Spleen (tissue), 11 donors: Measurements from ENCODE around the gene ATP6V1G2. TPM values are rescaled to one million over a fixed set of nuclear protein-coding genes. Genes with fewer than 3 reads are reported as not detected.

ENCODE experiments used
- DNase-seq: peaks from one replicate; pipeline ENCODE4 v3.0.0-alpha.2; 2020
- H3K27ac ChIP-seq, 8 donors: fragments of 200-600 bp; sonication (generic) in 7 of 8; 1 replicate in 4 of 8; 2 replicates in 4 of 8; pipeline versions ENCODE4 v1.5.0 to v1.8.0; 2016 to 2021; ENCODE audit warnings: inconsistent platforms in 4 of 8, mild to moderate bottlenecking in 4 of 8, moderate library complexity in 1 of 8
- H3K27me3 ChIP-seq, 7 donors: fragments of 200-600 bp; sonication (generic) in 6 of 7; replicated peaks in 1 of 7; 1 replicate in 4 of 7; 2 replicates in 3 of 7; pipeline versions ENCODE4 v1.5.0 to v1.8.0; 2016 to 2021; ENCODE audit warnings: inconsistent platforms in 3 of 7, mild to moderate bottlenecking in 1 of 7
- H3K36me3 ChIP-seq, 6 donors: fragments of 200-600 bp; sonication (generic) in 5 of 6; 1 replicate in 4 of 6; 2 replicates in 2 of 6; pipeline versions ENCODE4 v1.5.0 to v1.8.0; 2016 to 2021; ENCODE audit warnings: inconsistent platforms in 2 of 6
- H3K4me1 ChIP-seq, 6 donors: fragments of 200-600 bp; sonication (generic) in 5 of 6; 1 replicate in 3 of 6; 2 replicates in 3 of 6; pipeline versions ENCODE4 v1.5.0 to v1.8.0; 2016 to 2021; ENCODE audit warnings: inconsistent platforms in 3 of 6
- H3K4me3 ChIP-seq, 8 donors: fragments of 200-600 bp; sonication (generic) in 7 of 8; 1 replicate in 4 of 8; 2 replicates in 4 of 8; pipeline versions ENCODE4 v1.5.0 to v1.8.0; 2016 to 2021; ENCODE audit warnings: inconsistent platforms in 4 of 8, mild to moderate bottlenecking in 4 of 8, moderate library complexity in 2 of 8
- H3K9me3 ChIP-seq, 8 donors: fragments of 200-600 bp; sonication (generic) in 7 of 8; 1 replicate in 4 of 8; 2 replicates in 4 of 8; pipeline versions ENCODE4 v1.5.0 to v1.8.0; 2016 to 2021; ENCODE audit warnings: inconsistent platforms in 4 of 8
- POLR2A ChIP-seq, 3 donors: fragments of 450-650 bp; IDR thresholded peaks; one replicate each; pipeline ENCODE4 v1.5.1; 2017; ENCODE audit warnings: antibody characterized with exemption in 3 of 3, mild to moderate bottlenecking in 1 of 3
- POLR2AphosphoS5 ChIP-seq, 3 donors: sonication (generic); formaldehyde crosslinking; IDR thresholded peaks; one replicate each; pipeline ENCODE4 v1.5.1; 2017; ENCODE audit warnings: antibody characterized with exemption in 3 of 3
- WGBS, 5 donors: extraction: QIAGEN DNeasy Blood & Tissue Kit in 3 of 5; methylation state at CpG; one replicate each; pipeline versions ENCODE4 v1.1.5 to v1.1.7; 2013 to 2018; 5-methylcytosine and 5-hydroxymethylcytosine counted together
- intact Hi-C: fragments of 100-400 bp; cut with DNase I; formaldehyde crosslinking; loops from one replicate; pipeline ENCODE4 v1.15.0; 2023; ENCODE audit warnings: low total_unique reads
- polyA plus RNA-seq, 3 donors: library from polyadenylated mRNA; stranded (reverse); fragments of 200-250 nt; gene quantifications; one replicate each; pipeline ENCODE4 v1.2.1, GENCODE V29; 2013
- total RNA-seq, 7 donors: library from RNA; depleted of rRNA in 3 of 7; stranded (reverse); fragments of >200 nt in 3 of 7; fragmentation: NEBNext Ultra II Directional in 4 of 7; extraction: Animal tissue kit (Norgen Biotek cat#: 25700) in 4 of 7; gene quantifications; one replicate each; pipeline versions ENCODE4 v1.1.0 to v1.2.1, GENCODE V29; 2016 to 2021
- TF ChIP-seq, protein P1 (sequence below), 11 experiments: fragments of 200-600 bp in 7 of 11; fragments of 450-650 bp in 4 of 11; sonication (generic) in 4 of 11; IDR thresholded peaks in 8 of 11; conservative IDR thresholded peaks in 3 of 11; 1 replicate in 7 of 11; 2 replicates in 4 of 11; pipeline versions ENCODE4 v1.4.0 to v1.8.0; 2016 to 2021; ENCODE audit warnings: antibody characterized with exemption in 11 of 11, inconsistent platforms in 4 of 11, mild to moderate bottlenecking in 1 of 11
- donor health status: healthy with polysubstance abuse.
- donor health status: DM: no; HTN: no; CAD: no; lungs with moderate emphysema.
- donor health status: DM: no; HTN: no; CAD: no.
- donor health status: Bipolar disorder and iron deficiency.
- donor health status: healthy.
- donor health status: DM: no; HTN: no; CAD: no.
- donor health status: DM: yes; HTN: yes; CAD: no.

Gene ATP6V1G2
- total and polyA plus RNA-seq, 10 donors, result 1.9 to 3.7 (median 2.6) TPM

- H3K4me3 ChIP-seq, result peak overlapping the region in 7 of 8 donors; percentile 58 to 97 (median 65)
- H3K4me1 ChIP-seq, result peaks cover 40 to 94% (median 85%) of the 10 kb centered on the region in 6 donors
- peak; percentile 30 for DNase-seq
- H3K9me3 ChIP-seq, result no peaks in the 10 kb centered on the region
- intact Hi-C loops, result no loop called here
- H3K27me3 ChIP-seq, result no peaks in the 10 kb centered on the region
- 75 to 86% (median 84%) methylated on average over 3 of the region's 3 CpGs for WGBS, 5 donors
- H3K36me3 ChIP-seq, result peaks cover 0 to 22% (median 1%) of the 10 kb centered on the region in 6 donors
- TF ChIP-seq POLR2AphosphoS5 (IDR thresholded peaks at IDR 0.05), result no peak
- TF ChIP-seq, protein P1, sequence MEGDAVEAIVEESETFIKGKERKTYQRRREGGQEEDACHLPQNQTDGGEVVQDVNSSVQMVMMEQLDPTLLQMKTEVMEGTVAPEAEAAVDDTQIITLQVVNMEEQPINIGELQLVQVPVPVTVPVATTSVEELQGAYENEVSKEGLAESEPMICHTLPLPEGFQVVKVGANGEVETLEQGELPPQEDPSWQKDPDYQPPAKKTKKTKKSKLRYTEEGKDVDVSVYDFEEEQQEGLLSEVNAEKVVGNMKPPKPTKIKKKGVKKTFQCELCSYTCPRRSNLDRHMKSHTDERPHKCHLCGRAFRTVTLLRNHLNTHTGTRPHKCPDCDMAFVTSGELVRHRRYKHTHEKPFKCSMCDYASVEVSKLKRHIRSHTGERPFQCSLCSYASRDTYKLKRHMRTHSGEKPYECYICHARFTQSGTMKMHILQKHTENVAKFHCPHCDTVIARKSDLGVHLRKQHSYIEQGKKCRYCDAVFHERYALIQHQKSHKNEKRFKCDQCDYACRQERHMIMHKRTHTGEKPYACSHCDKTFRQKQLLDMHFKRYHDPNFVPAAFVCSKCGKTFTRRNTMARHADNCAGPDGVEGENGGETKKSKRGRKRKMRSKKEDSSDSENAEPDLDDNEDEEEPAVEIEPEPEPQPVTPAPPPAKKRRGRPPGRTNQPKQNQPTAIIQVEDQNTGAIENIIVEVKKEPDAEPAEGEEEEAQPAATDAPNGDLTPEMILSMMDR (IDR thresholded peaks at IDR 0.05 in 8 of 11, conservative IDR thresholded peaks at IDR 0.05 in 3 of 11), result no peak
- no peak for TF ChIP-seq POLR2A (IDR thresholded peaks at IDR 0.05)
- peak overlapping the region in 7 of 8 donors; percentile 36 to 98 (median 91) for H3K27ac ChIP-seq
Observed at GRCh38 chr6:31577579-31577966, 31.2 kb upstream of the ATP6V1G2 start.

GRCh38 chr6:31576897-31577578, 30.6 kb upstream of the ATP6V1G2 start:
- Histone ChIP-seq H3K27ac (peak overlapping the region in 7 of 8 donors; percentile 36 to 98 (median 91)), H3K4me3 (peak overlapping the region; percentile 58 to 97 (median 64)), H3K36me3 (peaks cover 0 to 22% (median 1%) of the 10 kb centered on the region in 6 donors), H3K4me1 (peaks cover 35 to 94% (median 80%) of the 10 kb centered on the region in 6 donors), H3K27me3 (no peaks in the 10 kb centered on the region), H3K9me3 (no peaks in the 10 kb centered on the region)
- peak; percentile 61 to 80 (median 72) for TF ChIP-seq POLR2AphosphoS5 (IDR thresholded peaks at IDR 0.05)
- no peak for TF ChIP-seq POLR2A (IDR thresholded peaks at IDR 0.05)
- TF ChIP-seq, protein P1 (IDR thresholded peaks at IDR 0.05 in 8 of 11, conservative IDR thresholded peaks at IDR 0.05 in 3 of 11), result no peak
- DNase-seq, result peak; percentile 88
- 67 to 79% (median 70%) methylated on average over 19 of the region's 19 CpGs for WGBS, 5 donors
- intact Hi-C loops, result no loop called here

DNA sequence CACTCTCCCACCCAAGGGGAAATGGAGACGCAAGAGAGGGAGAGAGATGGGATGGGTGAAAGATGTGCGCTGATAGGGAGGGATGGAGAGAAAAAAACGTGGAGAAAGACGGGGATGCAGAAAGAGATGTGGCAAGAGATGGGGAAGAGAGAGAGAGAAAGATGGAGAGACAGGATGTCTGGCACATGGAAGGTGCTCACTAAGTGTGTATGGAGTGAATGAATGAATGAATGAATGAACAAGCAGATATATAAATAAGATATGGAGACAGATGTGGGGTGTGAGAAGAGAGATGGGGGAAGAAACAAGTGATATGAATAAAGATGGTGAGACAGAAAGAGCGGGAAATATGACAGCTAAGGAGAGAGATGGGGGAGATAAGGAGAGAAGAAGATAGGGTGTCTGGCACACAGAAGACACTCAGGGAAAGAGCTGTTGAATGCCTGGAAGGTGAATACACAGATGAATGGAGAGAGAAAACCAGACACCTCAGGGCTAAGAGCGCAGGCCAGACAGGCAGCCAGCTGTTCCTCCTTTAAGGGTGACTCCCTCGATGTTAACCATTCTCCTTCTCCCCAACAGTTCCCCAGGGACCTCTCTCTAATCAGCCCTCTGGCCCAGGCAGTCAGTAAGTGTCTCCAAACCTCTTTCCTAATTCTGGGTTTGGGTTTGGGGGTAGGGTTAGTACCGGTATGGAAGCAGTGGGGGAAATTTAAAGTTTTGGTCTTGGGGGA, 29.7 kb upstream of the ATP6V1G2 start:
- TF ChIP-seq POLR2AphosphoS5 (IDR thresholded peaks at IDR 0.05) (no peak), POLR2A (IDR thresholded peaks at IDR 0.05) (no peak)
- TF ChIP-seq, protein P1 (IDR thresholded peaks at IDR 0.05 in 8 of 11, conservative IDR thresholded peaks at IDR 0.05 in 3 of 11), result no peak
- DNase-seq, result no peak
- no peaks in the 10 kb centered on the region for H3K27me3 ChIP-seq
- WGBS, 5 donors, result 40 to 56% (median 52%) methylated on average over 8 of the region's 8 CpGs
- peaks cover 0 to 22% (median 1%) of the 10 kb centered on the region in 6 donors for H3K36me3 ChIP-seq
- no peaks in the 10 kb centered on the region for H3K9me3 ChIP-seq
- intact Hi-C loops, result no loop called here
- H3K4me3 ChIP-seq, result peak overlapping the region; percentile 58 to 97 (median 64)
- peaks cover 35 to 97% (median 84%) of the 10 kb centered on the region in 6 donors for H3K4me1 ChIP-seq
- peak overlapping the region; percentile 75 to 98 (median 86) for H3K27ac ChIP-seq
